ENCODE results near the gene SYT1.

Gene SYT1

DNA sequence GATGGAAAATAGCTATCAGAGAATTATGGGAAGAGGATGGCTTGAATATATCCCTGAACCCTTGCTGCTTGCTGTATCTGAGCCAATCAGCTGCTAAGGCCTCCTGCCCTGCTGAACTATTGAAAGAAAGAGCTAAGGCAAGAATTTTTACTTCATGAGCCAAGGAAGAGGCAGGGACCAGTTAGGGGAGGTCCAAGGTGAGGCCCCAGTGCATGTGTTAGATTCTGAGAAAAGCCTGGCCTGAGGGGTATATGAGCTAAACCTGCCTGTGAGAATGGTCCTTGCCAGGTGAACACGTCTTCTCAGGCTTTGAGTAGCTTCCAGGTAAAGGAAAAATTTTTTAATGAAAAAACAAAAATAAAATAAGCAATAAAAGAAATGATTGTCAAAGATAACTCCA, 218.0 kb downstream of the SYT1 start:
- Histone ChIP-seq H3K79me2 (ENCODE audit: control insufficient read depth, insufficient read depth, low read length, unreplicated experiment) (no peaks in the 10 kb centered on the region), H3K27me3 (ENCODE audit: insufficient read depth, low read length) (no peaks in the 10 kb centered on the region), H3K36me3 (ENCODE audit: insufficient read depth, low read length) (no peaks in the 10 kb centered on the region), H3K27ac (ENCODE audit: low read depth, low read length) (no peak overlapping the region), H3K4me1 (ENCODE audit: control insufficient read depth, insufficient read depth, low read length, unreplicated experiment) (no peaks in the 10 kb centered on the region), H2AFZ (ENCODE audit: low read length, unreplicated experiment) (no peak overlapping the region), H3K4me3 (ENCODE audit: low read depth, low read length) (no peak overlapping the region)

DNA sequence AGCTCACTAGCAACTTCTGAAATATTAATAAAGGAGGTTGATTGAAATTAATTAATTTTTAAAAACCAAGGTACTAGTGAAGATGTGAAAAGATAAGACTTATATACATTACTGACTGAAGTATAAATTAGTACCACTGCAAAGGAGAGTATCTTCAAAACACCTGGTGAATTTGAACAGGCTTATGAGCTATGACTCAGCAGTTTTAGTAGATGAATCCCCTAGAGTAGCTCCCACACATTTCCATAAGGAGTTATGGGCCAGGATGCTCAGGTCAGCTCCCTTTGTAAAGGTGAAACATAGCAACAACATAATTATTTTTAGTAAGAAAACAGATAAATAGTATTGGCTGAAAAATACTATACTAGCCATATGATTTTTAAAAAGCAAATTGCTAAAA, 218.6 kb downstream of the SYT1 start:
- Histone ChIP-seq H2AFZ (ENCODE audit: low read length, unreplicated experiment) (no peak overlapping the region), H3K36me3 (ENCODE audit: insufficient read depth, low read length) (no peaks in the 10 kb centered on the region), H3K27me3 (ENCODE audit: insufficient read depth, low read length) (no peaks in the 10 kb centered on the region), H3K4me3 (ENCODE audit: low read depth, low read length) (no peak overlapping the region), H3K79me2 (ENCODE audit: control insufficient read depth, insufficient read depth, low read length, unreplicated experiment) (no peaks in the 10 kb centered on the region), H3K4me1 (ENCODE audit: control insufficient read depth, insufficient read depth, low read length, unreplicated experiment) (no peaks in the 10 kb centered on the region), H3K27ac (ENCODE audit: low read depth, low read length) (no peak overlapping the region)

DNA sequence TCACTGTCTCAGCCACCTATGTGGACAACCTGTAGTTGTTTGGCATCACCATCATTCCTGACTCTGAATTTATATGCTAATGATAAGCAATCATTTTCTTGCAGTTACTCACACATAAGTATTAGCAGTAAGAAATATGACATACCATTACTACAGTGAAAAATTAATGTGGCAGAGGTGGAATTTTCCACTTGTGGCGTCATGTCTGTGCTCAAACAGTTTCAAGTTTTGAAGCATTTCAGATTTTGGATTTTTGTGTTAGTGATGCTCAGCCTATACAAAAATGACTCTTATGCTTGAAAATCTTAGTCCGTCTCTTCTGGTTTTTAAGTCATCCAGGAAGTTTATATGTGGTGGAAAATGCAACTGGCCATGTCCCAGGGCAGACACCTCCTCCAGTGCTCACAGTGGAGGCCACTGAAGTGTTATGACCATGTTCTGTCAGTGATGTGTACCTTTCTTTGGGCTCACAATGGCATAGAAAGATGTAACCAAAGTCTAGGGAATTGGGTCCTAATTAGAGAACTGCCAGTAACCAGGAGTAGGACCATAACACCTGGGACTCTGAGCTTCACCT, 220.6 kb downstream of the SYT1 start:
- Histone ChIP-seq H3K79me2 (ENCODE audit: control insufficient read depth, insufficient read depth, low read length, unreplicated experiment) (no peaks in the 10 kb centered on the region), H3K36me3 (ENCODE audit: insufficient read depth, low read length) (no peaks in the 10 kb centered on the region), H3K27me3 (ENCODE audit: insufficient read depth, low read length) (no peaks in the 10 kb centered on the region), H2AFZ (ENCODE audit: low read length, unreplicated experiment) (no peak overlapping the region), H3K4me1 (ENCODE audit: control insufficient read depth, insufficient read depth, low read length, unreplicated experiment) (no peaks in the 10 kb centered on the region), H3K4me3 (ENCODE audit: low read depth, low read length) (no peak overlapping the region), H3K27ac (ENCODE audit: low read depth, low read length) (no peak overlapping the region)

DNA sequence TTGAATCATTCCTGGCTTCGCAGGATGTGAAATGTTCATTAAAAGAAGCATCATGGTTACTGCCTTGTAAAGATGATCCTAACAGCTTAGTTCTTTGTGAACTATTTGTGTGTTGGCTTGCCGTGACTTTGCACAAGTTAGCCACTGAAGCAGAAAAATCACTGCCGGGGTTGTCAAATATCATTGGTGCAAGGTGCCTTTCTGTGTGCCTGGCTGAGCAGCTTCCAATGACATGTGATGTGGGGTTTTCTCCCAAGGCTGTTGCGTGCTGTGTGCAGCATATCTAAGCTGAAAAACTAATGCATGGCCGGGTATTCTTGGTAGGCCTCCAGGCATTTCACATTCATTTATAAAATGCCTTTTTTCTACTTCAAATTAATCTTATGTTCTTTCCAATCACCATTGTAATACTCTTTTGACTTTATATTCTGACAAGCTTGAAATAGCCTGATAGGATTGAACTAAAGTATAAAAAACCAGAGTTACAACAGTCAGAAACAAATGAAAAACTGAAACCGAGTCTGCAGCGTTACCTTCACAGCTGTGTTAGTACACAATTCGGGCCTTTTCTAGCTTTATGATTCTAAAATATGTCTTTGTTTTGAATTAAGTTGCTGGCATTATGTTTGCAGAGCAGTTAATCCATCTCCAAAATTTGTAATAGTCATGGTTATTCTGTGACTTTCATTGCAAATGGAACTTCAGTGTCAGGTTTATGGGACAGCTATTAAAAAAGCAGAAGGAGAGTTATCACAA, 222.1 kb downstream of the SYT1 start:
- Histone ChIP-seq H3K4me1 (ENCODE audit: control insufficient read depth, insufficient read depth, low read length, unreplicated experiment) (no peaks in the 10 kb centered on the region), H3K27me3 (ENCODE audit: insufficient read depth, low read length) (no peaks in the 10 kb centered on the region), H3K4me3 (ENCODE audit: low read depth, low read length) (no peak overlapping the region), H3K79me2 (ENCODE audit: control insufficient read depth, insufficient read depth, low read length, unreplicated experiment) (no peaks in the 10 kb centered on the region), H2AFZ (ENCODE audit: low read length, unreplicated experiment) (no peak overlapping the region), H3K36me3 (ENCODE audit: insufficient read depth, low read length) (no peaks in the 10 kb centered on the region), H3K27ac (ENCODE audit: low read depth, low read length) (no peak overlapping the region)

DNA sequence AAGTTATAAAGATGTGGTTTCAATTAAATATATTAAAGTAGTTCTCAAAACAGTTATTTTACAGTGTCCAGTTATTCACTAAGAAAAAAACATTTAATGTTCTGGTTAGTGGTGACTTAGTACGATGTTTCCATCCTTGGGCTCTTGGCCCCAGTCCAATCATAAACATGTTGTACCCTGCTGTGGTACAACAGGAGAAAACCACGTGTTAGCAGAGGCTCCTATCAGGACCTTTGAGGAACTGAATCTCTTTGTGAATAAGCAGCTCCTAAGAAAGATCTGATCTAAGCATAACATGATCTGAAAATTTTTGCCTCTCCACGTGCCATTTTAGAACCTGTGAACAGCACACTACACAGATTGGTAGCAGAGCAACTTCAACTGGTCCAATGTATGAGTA, 234.0 kb downstream of the SYT1 start:
- no peak overlapping the region for H3K27ac ChIP-seq (ENCODE audit: low read depth, low read length)
- no peaks in the 10 kb centered on the region for H3K79me2 ChIP-seq (ENCODE audit: control insufficient read depth, insufficient read depth, low read length, unreplicated experiment)
- H3K27me3 ChIP-seq (ENCODE audit: insufficient read depth, low read length): no peaks in the 10 kb centered on the region
- H2AFZ ChIP-seq (ENCODE audit: low read length, unreplicated experiment): peak overlapping the region; percentile 25
- H3K36me3 ChIP-seq (ENCODE audit: insufficient read depth, low read length): no peaks in the 10 kb centered on the region
- no peak overlapping the region for H3K4me3 ChIP-seq (ENCODE audit: low read depth, low read length)
- H3K4me1 ChIP-seq (ENCODE audit: control insufficient read depth, insufficient read depth, low read length, unreplicated experiment): no peaks in the 10 kb centered on the region

DNA sequence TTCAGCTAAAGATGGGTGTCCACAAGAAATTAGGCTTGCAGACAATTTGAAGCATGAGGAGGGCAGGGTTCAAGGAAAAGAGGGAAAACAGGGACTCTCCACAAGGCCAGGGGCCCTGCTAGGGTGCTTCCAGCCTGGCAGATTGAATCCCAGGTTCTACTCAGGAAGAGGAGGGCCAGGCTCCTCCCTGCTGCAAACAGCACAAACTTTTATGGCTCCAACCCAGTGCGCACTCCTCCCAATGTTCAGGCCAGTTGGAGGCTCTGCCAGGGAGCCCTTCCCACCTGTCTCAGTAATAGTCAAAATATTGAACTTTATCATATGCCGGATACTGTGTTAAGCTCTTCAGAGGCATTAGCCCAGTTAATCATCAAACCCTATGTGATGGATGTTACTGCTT, 244.4 kb downstream of the SYT1 start:
- H2AFZ ChIP-seq (ENCODE audit: low read length, unreplicated experiment): no peak overlapping the region
- H3K27me3 ChIP-seq (ENCODE audit: insufficient read depth, low read length): no peaks in the 10 kb centered on the region
- H3K27ac ChIP-seq (ENCODE audit: low read depth, low read length): no peak overlapping the region
- H3K36me3 ChIP-seq (ENCODE audit: insufficient read depth, low read length): no peaks in the 10 kb centered on the region
- no peaks in the 10 kb centered on the region for H3K4me1 ChIP-seq (ENCODE audit: control insufficient read depth, insufficient read depth, low read length, unreplicated experiment)
- H3K4me3 ChIP-seq (ENCODE audit: low read depth, low read length): no peak overlapping the region
- H3K79me2 ChIP-seq (ENCODE audit: control insufficient read depth, insufficient read depth, low read length, unreplicated experiment): no peaks in the 10 kb centered on the region

DNA sequence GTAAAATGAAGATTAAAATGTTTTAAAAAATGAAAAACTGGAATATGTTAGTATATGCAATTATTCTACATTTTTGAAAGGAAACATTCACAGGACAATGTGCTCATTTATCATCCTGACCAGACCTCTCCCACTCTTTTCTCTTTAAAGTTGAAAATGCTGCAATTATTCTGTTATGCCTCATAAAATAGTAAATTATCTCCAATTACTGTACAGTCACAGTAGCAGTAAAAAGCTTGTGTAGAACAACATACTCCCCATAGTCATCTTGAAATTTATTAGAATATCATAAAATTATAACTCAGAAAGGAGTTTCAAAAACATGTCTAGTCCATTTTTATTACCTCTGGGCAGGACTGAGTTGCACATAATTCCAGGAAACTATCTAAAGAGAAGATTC, 250.3 kb downstream of the SYT1 start:
- no peak overlapping the region for H2AFZ ChIP-seq (ENCODE audit: low read length, unreplicated experiment)
- no peaks in the 10 kb centered on the region for H3K36me3 ChIP-seq (ENCODE audit: insufficient read depth, low read length)
- H3K4me1 ChIP-seq (ENCODE audit: control insufficient read depth, insufficient read depth, low read length, unreplicated experiment): no peaks in the 10 kb centered on the region
- H3K27ac ChIP-seq (ENCODE audit: low read depth, low read length): no peak overlapping the region
- H3K79me2 ChIP-seq (ENCODE audit: control insufficient read depth, insufficient read depth, low read length, unreplicated experiment): no peaks in the 10 kb centered on the region
- H3K27me3 ChIP-seq (ENCODE audit: insufficient read depth, low read length): no peaks in the 10 kb centered on the region
- no peak overlapping the region for H3K4me3 ChIP-seq (ENCODE audit: low read depth, low read length)

DNA sequence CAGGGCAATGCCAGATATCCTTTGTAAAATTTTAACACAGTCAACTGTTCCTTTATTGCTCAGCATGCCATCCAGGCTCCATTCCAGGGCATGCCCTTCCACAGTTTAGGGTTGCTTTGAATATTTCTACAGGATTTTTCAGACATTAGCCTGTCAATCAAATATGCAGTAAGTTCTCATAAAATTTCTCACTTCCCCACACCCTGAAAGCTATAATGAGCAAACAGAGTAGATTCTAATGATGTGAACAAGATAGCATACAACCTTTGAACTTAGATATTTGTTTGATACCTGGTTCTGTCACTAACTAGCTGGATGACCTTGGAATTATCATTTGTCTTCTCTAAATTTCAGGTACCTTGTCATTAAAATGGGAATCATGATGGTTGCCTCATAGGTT, 251.2 kb downstream of the SYT1 start:
- Histone ChIP-seq H3K36me3 (ENCODE audit: insufficient read depth, low read length) (no peaks in the 10 kb centered on the region), H3K4me3 (ENCODE audit: low read depth, low read length) (no peak overlapping the region), H3K27me3 (ENCODE audit: insufficient read depth, low read length) (no peaks in the 10 kb centered on the region), H3K27ac (ENCODE audit: low read depth, low read length) (no peak overlapping the region), H2AFZ (ENCODE audit: low read length, unreplicated experiment) (no peak overlapping the region), H3K4me1 (ENCODE audit: control insufficient read depth, insufficient read depth, low read length, unreplicated experiment) (no peaks in the 10 kb centered on the region), H3K79me2 (ENCODE audit: control insufficient read depth, insufficient read depth, low read length, unreplicated experiment) (no peaks in the 10 kb centered on the region)

DNA sequence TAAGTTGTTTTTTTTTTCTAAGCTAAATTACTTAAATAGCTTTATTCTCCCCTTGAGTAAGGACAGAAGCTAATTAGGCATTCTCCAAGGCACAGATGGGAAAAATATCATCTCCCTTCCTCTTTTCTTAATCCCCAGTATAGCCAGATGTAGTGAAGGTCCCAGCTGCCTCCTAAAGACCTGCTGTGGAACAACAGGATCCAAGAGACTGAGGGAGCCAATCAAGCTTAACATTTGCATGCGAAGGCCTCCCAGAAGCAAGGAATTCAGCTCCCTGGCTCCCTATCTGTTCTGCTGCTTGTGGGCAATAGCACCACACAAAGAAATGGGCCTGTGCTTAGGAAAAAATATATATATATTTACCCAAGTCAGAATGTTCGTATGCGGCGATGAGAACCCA, 255.2 kb downstream of the SYT1 start:
- Histone ChIP-seq H3K79me2 (ENCODE audit: control insufficient read depth, insufficient read depth, low read length, unreplicated experiment) (no peaks in the 10 kb centered on the region), H3K4me3 (ENCODE audit: low read depth, low read length) (no peak overlapping the region)

DNA sequence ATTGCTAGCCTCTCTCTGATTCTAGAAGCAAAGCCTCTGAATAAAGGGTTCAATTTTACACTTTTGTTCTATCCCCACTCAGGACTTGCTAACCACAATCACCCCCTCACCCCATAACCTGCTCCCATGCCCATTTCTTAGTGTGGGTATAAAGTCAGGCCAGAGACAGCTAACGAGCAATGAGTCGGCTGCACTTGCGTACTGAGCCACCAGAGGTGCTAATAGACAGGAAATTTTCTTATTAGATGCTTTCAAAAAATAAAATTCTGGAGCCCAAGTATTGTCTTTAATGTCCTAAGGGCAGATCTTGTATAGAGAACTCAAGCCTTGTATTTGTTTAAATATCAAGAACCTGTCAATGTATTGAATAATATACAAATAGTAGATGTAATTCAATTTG, 256.9 kb downstream of the SYT1 start:
- Histone ChIP-seq H3K27me3 (ENCODE audit: insufficient read depth, low read length) (no peaks in the 10 kb centered on the region), H2AFZ (ENCODE audit: low read length, unreplicated experiment) (no peak overlapping the region), H3K27ac (ENCODE audit: low read depth, low read length) (no peak overlapping the region), H3K36me3 (ENCODE audit: insufficient read depth, low read length) (no peaks in the 10 kb centered on the region), H3K4me1 (ENCODE audit: control insufficient read depth, insufficient read depth, low read length, unreplicated experiment) (peaks cover 1% of the 10 kb centered on the region), H3K4me3 (ENCODE audit: low read depth, low read length) (no peak overlapping the region), H3K79me2 (ENCODE audit: control insufficient read depth, insufficient read depth, low read length, unreplicated experiment) (no peaks in the 10 kb centered on the region)

More for the DNA sequence above, 255.2 kb downstream of the SYT1 start:
- Histone ChIP-seq H3K4me1 (ENCODE audit: control insufficient read depth, insufficient read depth, low read length, unreplicated experiment) (no peaks in the 10 kb centered on the region), H3K27me3 (ENCODE audit: insufficient read depth, low read length) (no peaks in the 10 kb centered on the region), H2AFZ (ENCODE audit: low read length, unreplicated experiment) (no peak overlapping the region), H3K36me3 (ENCODE audit: insufficient read depth, low read length) (no peaks in the 10 kb centered on the region), H3K27ac (ENCODE audit: low read depth, low read length) (no peak overlapping the region)

DNA sequence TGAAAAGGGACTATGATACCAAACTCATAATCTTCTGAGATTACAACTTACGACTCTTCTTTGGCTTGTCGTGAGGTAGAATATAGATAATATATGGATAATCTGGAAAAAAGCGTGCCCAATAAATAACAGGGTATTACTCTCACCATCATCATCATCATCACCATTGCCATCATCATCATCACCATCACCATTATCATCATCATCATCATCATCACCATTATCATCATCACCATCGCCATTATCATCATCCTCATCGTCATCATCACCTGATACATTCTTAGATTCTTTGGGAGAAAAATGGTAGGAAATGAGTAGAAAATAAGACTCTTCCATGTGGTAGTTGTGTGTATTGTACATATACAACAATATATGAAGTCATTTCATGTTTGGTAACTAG, 259.8 kb downstream of the SYT1 start:
- Histone ChIP-seq H3K36me3 (ENCODE audit: insufficient read depth, low read length) (no peaks in the 10 kb centered on the region), H3K27me3 (ENCODE audit: insufficient read depth, low read length) (no peaks in the 10 kb centered on the region), H3K79me2 (ENCODE audit: control insufficient read depth, insufficient read depth, low read length, unreplicated experiment) (no peaks in the 10 kb centered on the region), H2AFZ (ENCODE audit: low read length, unreplicated experiment) (no peak overlapping the region), H3K4me1 (ENCODE audit: control insufficient read depth, insufficient read depth, low read length, unreplicated experiment) (peaks cover 18% of the 10 kb centered on the region), H3K4me3 (ENCODE audit: low read depth, low read length) (no peak overlapping the region), H3K27ac (ENCODE audit: low read depth, low read length) (no peak overlapping the region)

All from ACC112 (cell line).